K562 (cell line): ENCODE measurements around the gene TXNRD2. TPM values are rescaled to one million over a fixed set of nuclear protein-coding genes. Genes with fewer than 3 reads are reported as not detected.
A peak's percentile ranks its signal among the peaks of the same experiment; 100 is the strongest.

Experiments used
- CHD7 ChIP-seq: fragments of 200-600 bp; sonication (generic); IDR thresholded peaks from one replicate; pipeline ENCODE4 v1.6.1; 2012; ENCODE audit warnings: mild to moderate bottlenecking, low read depth, low read length, inconsistent platforms
- E2F1 ChIP-seq: sonication (generic); formaldehyde crosslinking; IDR thresholded peaks from 2 replicates; pipeline ENCODE4 v1.8.1; 2023; ENCODE audit warnings: mild to moderate bottlenecking, missing genetic modification reagents, moderate library complexity
- FOSL1 ChIP-seq: fragments of 200-800 bp; sonication (Bioruptor generic); conservative IDR thresholded peaks from 2 replicates; pipeline ENCODE4 v1.6.1; 2016; ENCODE audit warnings: missing genetic modification characterization, missing compliant biosample characterization
- HMG20A ChIP-seq: fragments of 450-650 bp; formaldehyde crosslinking; conservative IDR thresholded peaks from 2 replicates; pipeline ENCODE4 v1.4.0; 2020; ENCODE audit warnings: mild to moderate bottlenecking, mixed read lengths
- MAFF ChIP-seq: IDR thresholded peaks from 2 replicates; pipeline ENCODE4 v1.6.1; 2012; ENCODE audit warnings: low read length, improper control_type of control experiment
- MAFK ChIP-seq: IDR thresholded peaks from 2 replicates; pipeline ENCODE4 v1.6.1; 2011; ENCODE audit warnings: low read length, improper control_type of control experiment
- POLR2A ChIP-seq: fragments of 450-650 bp; conservative IDR thresholded peaks from 2 replicates; pipeline ENCODE4 v1.6.1; 2016
- polyA plus RNA-seq, 8 experiments: library from polyadenylated mRNA; depleted of rRNA in 4 of 8; stranded (reverse) in 5 of 8; unstranded in 3 of 8; fragments of >200 nt; fragmentation: Nextera tagmentation in 2 of 8; fragmentation: Illumina TruSeq in 1 of 8; extraction: Ambion mirVana in 2 of 8; extraction: Trizol in 1 of 8; gene quantifications; 2 replicates each; pipeline versions ENCODE4 v1.2.1 to v1.2.3, GENCODE V29; 2011 to 2014; ENCODE audit warnings: inconsistent platforms in 1 of 8, missing spikeins in 1 of 8
- total RNA-seq, 7 experiments: library from RNA; depleted of rRNA in 6 of 7; stranded (reverse); fragments of >200 nt in 6 of 7; fragmentation: Illumina TruSeq in 2 of 7; extraction: Trizol in 2 of 7; gene quantifications; 2 replicates each; pipeline versions ENCODE4 v1.2.1 to v1.2.3, GENCODE V29; 2011 to 2021; ENCODE audit warnings: low replicate concordance in 1 of 7

Gene TXNRD2
- total and polyA plus RNA-seq, 9 of the 15 experiments (the other 6 are each of a cell fraction or from before 2014, with no cell fraction given), result 3.3 to 80.2 (median 49.4) TPM

- TF ChIP-seq CHD7, result peak; percentile 68
- TF ChIP-seq E2F1 (CRISPR knock-in tag), result no peak
- TF ChIP-seq FOSL1 (tag), result 0 out of 2 replicates have a peak, but pooled peaks have one; percentile 3
- TF ChIP-seq MAFK, result 0 out of 2 replicates have a peak, but pooled peaks have one; percentile 30
- TF ChIP-seq HMG20A (CRISPR knock-in tag), result no peak
- TF ChIP-seq MAFF, result no peak
- TF ChIP-seq POLR2A, result peak; percentile 48; the same call in 1 of the 2 replicates
Observed at GRCh38 chr22:19960491-19961200, 19.0 kb upstream of the TXNRD2 start (continued).
